ENCODE measurements around the gene PPARA. TPM values are rescaled to one million over a fixed set of nuclear protein-coding genes. Genes with fewer than 3 reads are reported as not detected.

PPARA gene
- total and polyA plus RNA-seq, 2 experiments from 2014 or later = 4.7 to 12.6 TPM

- H3K27ac Mint-ChIP-seq = no peak overlapping the region
- ATAC-seq (no peak), DNase-seq (ENCODE audit: low spot score) (no peak)
- Histone ChIP-seq H3K79me2 (replicated peaks; ENCODE audit: insufficient read depth) (no peaks in the 10 kb centered on the region), H3K4me3 (no peak overlapping the region), H2AFZ (no peak overlapping the region), H3F3A (replicated peaks; ENCODE audit: low read depth) (no peaks in the 10 kb centered on the region), H3K36me3 (ENCODE audit: insufficient read depth) (no peaks in the 10 kb centered on the region), H3K9me2 (ENCODE audit: insufficient read depth) (peaks cover 5% of the 10 kb centered on the region; the same call in 1 of the 2 replicates), H3K4me2 (no peak overlapping the region), H3K27me3 (ENCODE audit: insufficient read depth) (no peaks in the 10 kb centered on the region), H3K27ac (ENCODE audit: low read depth) (no peak overlapping the region), H3K4me1 (ENCODE audit: insufficient read depth) (peaks cover 7% of the 10 kb centered on the region), H4K20me1 (replicated peaks; ENCODE audit: insufficient read depth) (no peaks in the 10 kb centered on the region)
- peaks cover 12% of the 10 kb centered on the region; the same call in 2 of the 3 replicates for H3K9me3 Mint-ChIP-seq
- H3K4me3 Mint-ChIP-seq = no peak overlapping the region
- peaks cover 15% of the 10 kb centered on the region; the same call in 2 of the 3 replicates for H3K4me1 Mint-ChIP-seq
- peaks cover 16% of the 10 kb centered on the region; the same call in 1 of the 3 replicates for H3K36me3 Mint-ChIP-seq (ENCODE audit: low read depth)
- TF ChIP-seq ZNF114 (CRISPR knock-in tag; IDR thresholded peaks at IDR 0.05) (no peak), ZNF462 (CRISPR knock-in tag; IDR thresholded peaks at IDR 0.05) (no peak), ZNF331 (CRISPR knock-in tag; IDR thresholded peaks at IDR 0.05; ENCODE audit: low read depth) (no peak), EZH2phosphoT487 (IDR thresholded peaks at IDR 0.05; ENCODE audit: unreplicated experiment) (no peak), POLR2AphosphoS5 (IDR thresholded peaks at IDR 0.05; ENCODE audit: low read depth) (no peak)
- TF ChIP-seq, protein P1, sequence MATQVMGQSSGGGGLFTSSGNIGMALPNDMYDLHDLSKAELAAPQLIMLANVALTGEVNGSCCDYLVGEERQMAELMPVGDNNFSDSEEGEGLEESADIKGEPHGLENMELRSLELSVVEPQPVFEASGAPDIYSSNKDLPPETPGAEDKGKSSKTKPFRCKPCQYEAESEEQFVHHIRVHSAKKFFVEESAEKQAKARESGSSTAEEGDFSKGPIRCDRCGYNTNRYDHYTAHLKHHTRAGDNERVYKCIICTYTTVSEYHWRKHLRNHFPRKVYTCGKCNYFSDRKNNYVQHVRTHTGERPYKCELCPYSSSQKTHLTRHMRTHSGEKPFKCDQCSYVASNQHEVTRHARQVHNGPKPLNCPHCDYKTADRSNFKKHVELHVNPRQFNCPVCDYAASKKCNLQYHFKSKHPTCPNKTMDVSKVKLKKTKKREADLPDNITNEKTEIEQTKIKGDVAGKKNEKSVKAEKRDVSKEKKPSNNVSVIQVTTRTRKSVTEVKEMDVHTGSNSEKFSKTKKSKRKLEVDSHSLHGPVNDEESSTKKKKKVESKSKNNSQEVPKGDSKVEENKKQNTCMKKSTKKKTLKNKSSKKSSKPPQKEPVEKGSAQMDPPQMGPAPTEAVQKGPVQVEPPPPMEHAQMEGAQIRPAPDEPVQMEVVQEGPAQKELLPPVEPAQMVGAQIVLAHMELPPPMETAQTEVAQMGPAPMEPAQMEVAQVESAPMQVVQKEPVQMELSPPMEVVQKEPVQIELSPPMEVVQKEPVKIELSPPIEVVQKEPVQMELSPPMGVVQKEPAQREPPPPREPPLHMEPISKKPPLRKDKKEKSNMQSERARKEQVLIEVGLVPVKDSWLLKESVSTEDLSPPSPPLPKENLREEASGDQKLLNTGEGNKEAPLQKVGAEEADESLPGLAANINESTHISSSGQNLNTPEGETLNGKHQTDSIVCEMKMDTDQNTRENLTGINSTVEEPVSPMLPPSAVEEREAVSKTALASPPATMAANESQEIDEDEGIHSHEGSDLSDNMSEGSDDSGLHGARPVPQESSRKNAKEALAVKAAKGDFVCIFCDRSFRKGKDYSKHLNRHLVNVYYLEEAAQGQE (IDR thresholded peaks at IDR 0.05; ENCODE audit: unreplicated experiment) = no peak
- peaks cover 3% of the 10 kb centered on the region for H3K27me3 Mint-ChIP-seq (ENCODE audit: insufficient read depth, low read depth, poor library complexity)
Observed at GRCh38 chr22:46202897-46203600, 52.7 kb downstream of the PPARA start.

Measured in GM23338 (cell line).